GM21390 (cell line): ENCODE results near the gene SEC11A.
A peak's percentile ranks its signal among the peaks of the same experiment; 100 is the strongest.
"Not testable (repeated sequence)": the region's sequence is repeated elsewhere in the genome, so short reads cannot be mapped to it uniquely, and the experiment has no call there.

Experiments used
- ATAC-seq: cut with Tn5 transposase; IDR thresholded peaks from one replicate; pipeline ENCODE4 v1.9.1; 2021; ENCODE audit not compliant: unreplicated experiment

Gene SEC11A

GRCh38 chr15:84645496-84645895, 70.4 kb downstream of the SEC11A start:
- ATAC-seq: no peak

GRCh38 chr15:84643838-84644237, 72.1 kb downstream of the SEC11A start:
- ATAC-seq: no peak

- not testable (repeated sequence) for ATAC-seq
Observed at GRCh38 chr15:84642640-84643039, 73.3 kb downstream of the SEC11A start.

- ATAC-seq: not testable (repeated sequence)
Observed at GRCh38 chr15:84641871-84642270, 74.1 kb downstream of the SEC11A start.

- ATAC-seq: no peak
Observed at GRCh38 chr15:84638103-84638502, 77.8 kb downstream of the SEC11A start.

- ATAC-seq: no peak
Observed at GRCh38 chr15:84634228-84634837, 81.6 kb downstream of the SEC11A start.

- peak; percentile 42 for ATAC-seq
Observed at GRCh38 chr15:84633311-84634227, 82.4 kb downstream of the SEC11A start.

GRCh38 chr15:84631706-84632272, 84.2 kb downstream of the SEC11A start:
- ATAC-seq: no peak

- ATAC-seq: no peak
Observed at GRCh38 chr15:84629033-84629432, 86.9 kb downstream of the SEC11A start.

- ATAC-seq: no peak
Observed at GRCh38 chr15:84625123-84625522, 90.8 kb downstream of the SEC11A start.

- ATAC-seq: no peak
Observed at GRCh38 chr15:84624359-84624758, 91.6 kb downstream of the SEC11A start.

GRCh38 chr15:84621358-84621979, 94.5 kb downstream of the SEC11A start:
- ATAC-seq: no peak

GRCh38 chr15:84620626-84621025, 95.3 kb downstream of the SEC11A start:
- ATAC-seq: no peak
